OCI-LY7 (cell line): ENCODE data around the gene CEP68. TPM values are rescaled to one million over a fixed set of nuclear protein-coding genes. Genes with fewer than 3 reads are reported as not detected.

ENCODE experiments used
- BruUV-seq: library from RNA; stranded (reverse); fragments of 400-500 nt; replicated peaks from 2 replicates; lab custom pipeline; 2021; lab: Mats Ljungman, UMichigan
- CTCF ChIA-PET: fragments of 300-600 bp; sonication (Branson Sonifier 250); formaldehyde crosslinking; loops from one replicate; lab custom pipeline; 2022; ENCODE audit warnings: antibody characterized with exemption; ENCODE audit not compliant: unreplicated experiment; lab: Charles Lee
- POLR2A ChIA-PET: fragments of 300-600 bp; sonication (Branson Sonifier 250); formaldehyde crosslinking; loops from one replicate; lab custom pipeline; 2022; ENCODE audit warnings: antibody characterized with exemption; lab: Charles Lee
- DNase-seq: peaks from one replicate; pipeline ENCODE4 v3.0.0-alpha.2; 2015; ENCODE audit warnings: low spot score
- H2AFZ ChIP-seq: fragments of 200-600 bp; sonication (generic), shearing (Covaris generic); 2 replicates; pipeline ENCODE4 v1.6.1; 2014; ENCODE audit warnings: mild to moderate bottlenecking, antibody characterized with exemption, low read length, moderate library complexity
- H3K27ac ChIP-seq: fragments of 200-600 bp; sonication (generic); 2 replicates; pipeline ENCODE4 v1.5.1; 2014; ENCODE audit warnings: mixed run types, low read depth, mild to moderate bottlenecking, moderate library complexity, low read length, inconsistent platforms; ENCODE audit not compliant: poor library complexity, severe bottlenecking
- H3K36me3 ChIP-seq: fragments of 200-600 bp; sonication (generic); 2 replicates; pipeline ENCODE4 v1.6.1; 2014; ENCODE audit warnings: mild to moderate bottlenecking, antibody characterized with exemption, low read length, moderate library complexity, mixed read lengths; ENCODE audit not compliant: insufficient read depth
- H3K4me1 ChIP-seq: fragments of 200-600 bp; sonication (generic); 2 replicates; pipeline ENCODE4 v1.5.1; 2014; ENCODE audit warnings: mild to moderate bottlenecking, low read length; ENCODE audit not compliant: insufficient read depth, poor library complexity, severe bottlenecking
- H3K4me2 ChIP-seq: fragments of 200-600 bp; sonication (generic); 2 replicates; pipeline ENCODE4 v1.6.1; 2014; ENCODE audit warnings: mild to moderate bottlenecking, low read length
- H3K4me3 ChIP-seq: fragments of 200-600 bp; sonication (generic); 2 replicates; pipeline ENCODE4 v1.5.1; 2014; ENCODE audit warnings: mild to moderate bottlenecking, low read depth, low read length; ENCODE audit not compliant: poor library complexity, severe bottlenecking
- H3K79me2 ChIP-seq: fragments of 200-600 bp; sonication (generic); 2 replicates; pipeline ENCODE4 v1.6.1; 2016; ENCODE audit warnings: low read depth, mild to moderate bottlenecking, low read length, moderate library complexity, mixed read lengths; ENCODE audit not compliant: insufficient read depth
- H3K9me2 ChIP-seq: fragments of 200-600 bp; sonication (generic); 2 replicates; pipeline ENCODE4 v1.6.1; 2016; ENCODE audit warnings: mild to moderate bottlenecking, low read length, mixed read lengths; ENCODE audit not compliant: insufficient read depth
- H3K9me3 ChIP-seq: fragments of 200-600 bp; sonication (generic); 2 replicates; pipeline ENCODE4 v1.6.1; 2014; ENCODE audit warnings: mild to moderate bottlenecking, mixed run types, low read length, mixed read lengths
- H4K20me1 ChIP-seq: fragments of 200-600 bp; sonication (generic); 2 replicates; pipeline ENCODE4 v1.6.1; 2014; ENCODE audit warnings: mild to moderate bottlenecking, antibody characterized with exemption, low read length, moderate library complexity, mixed read lengths; ENCODE audit not compliant: insufficient read depth
- EZH2phosphoT487 ChIP-seq: fragments of 200-600 bp; sonication (generic); IDR thresholded peaks from 2 replicates; pipeline ENCODE4 v1.6.1; 2018; ENCODE audit warnings: low read depth, borderline replicate concordance, mild to moderate bottlenecking, mixed run types, antibody characterized with exemption, low read length, moderate library complexity, mixed read lengths
- intact Hi-C: fragments of 100-400 bp; cut with micrococcal nuclease; formaldehyde crosslinking; loops from one replicate; pipeline ENCODE4 v1.10.0; 2022; ENCODE audit not compliant: unreplicated experiment
- total RNA-seq, 2 experiments: library from RNA; depleted of rRNA in 1 of 2; stranded (reverse); fragments of >200 nt in 1 of 2; shearing (Covaris generic) in 1 of 2; gene quantifications; 2 replicates each; pipeline ENCODE4 v1.2.3, GENCODE V29; 2014 to 2022
- TF ChIP-seq, protein P1 (sequence below): fragments of 200-600 bp; sonication (generic); conservative IDR thresholded peaks from 2 replicates; pipeline ENCODE4 v1.5.1; 2014; ENCODE audit warnings: mild to moderate bottlenecking, antibody characterized with exemption, low read length, moderate library complexity, mixed read lengths

Gene CEP68
- total RNA-seq, 2 experiments from 2014 or later, result 8.7 to 17.1 TPM

DNA sequence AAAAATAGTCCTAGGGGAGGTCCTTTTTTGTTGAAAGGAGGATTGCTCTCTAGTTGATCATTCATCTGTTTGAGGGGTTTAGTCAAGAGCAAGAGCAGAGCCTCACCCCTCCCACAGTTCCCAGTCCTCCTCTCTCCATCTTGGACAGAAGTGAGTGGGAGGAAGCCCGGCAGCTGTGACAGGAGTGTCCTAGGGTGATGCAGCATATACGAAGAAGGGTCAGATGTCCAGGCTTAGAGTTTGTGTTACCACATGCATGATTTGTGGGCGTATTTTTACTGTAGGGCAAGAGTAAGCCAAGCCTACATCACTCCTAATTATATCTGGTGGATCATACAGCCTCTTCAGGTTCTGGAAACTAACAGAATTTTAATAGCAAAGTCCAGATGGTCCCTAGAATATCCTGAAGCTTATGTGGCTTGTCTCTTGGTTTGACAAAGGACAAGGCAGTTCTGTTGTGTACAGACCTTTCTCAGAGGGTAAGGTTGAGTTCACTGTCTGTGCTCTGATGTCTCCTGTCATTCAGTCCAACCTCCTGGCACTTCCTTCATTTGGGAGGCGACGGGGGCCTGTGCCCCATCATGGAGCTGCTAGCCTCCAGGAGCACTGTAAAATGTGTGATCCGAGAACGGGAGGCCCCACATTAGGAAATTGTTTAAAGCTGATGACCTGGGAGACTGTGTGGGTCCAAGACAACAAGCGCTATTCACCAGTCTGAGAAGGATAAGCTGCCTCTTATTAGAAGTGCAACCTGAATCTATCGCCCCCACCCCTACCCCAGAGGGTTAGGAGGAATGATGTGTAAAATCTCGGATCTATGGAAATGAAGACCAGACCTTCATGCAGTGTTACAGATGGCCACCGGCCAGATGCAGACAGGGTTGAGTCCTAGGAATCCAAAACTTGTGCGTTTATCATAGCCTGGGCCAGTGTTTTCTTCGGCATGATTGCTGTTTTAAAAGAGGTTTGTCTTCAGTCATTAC is 6.9 kb downstream of the CEP68 start:
- Histone ChIP-seq H3K79me2 (peaks cover 5% of the 10 kb centered on the region; the same call in 1 of the 2 replicates), H3K9me3 (no peaks in the 10 kb centered on the region), H3K4me3 (no peak overlapping the region), H4K20me1 (no peaks in the 10 kb centered on the region), H3K4me1 (peaks cover 44% of the 10 kb centered on the region), H2AFZ (no peak overlapping the region), H3K9me2 (no peaks in the 10 kb centered on the region), H3K4me2 (no peak overlapping the region), H3K27ac (no peak overlapping the region), H3K36me3 (no peaks in the 10 kb centered on the region)
- DNase-seq, result no peak
- POLR2A ChIA-PET, result interaction anchor here (0.5 to 2.4 kb wide), 3 partner anchors 7 to 132 kb away, joined by 3 to 25 read pairs (median 6); partner anchors contain the start of gene CEP68
- intact Hi-C loops, result no loop called here
- no TSS peak for BruUV-seq
- CTCF ChIA-PET, result interaction anchor here (1.2 to 1.6 kb wide), 2 partner anchors 7 to 117 kb away, joined by 3 to 6 read pairs; partner anchors contain the start of gene CEP68
- TF ChIP-seq, protein P1, sequence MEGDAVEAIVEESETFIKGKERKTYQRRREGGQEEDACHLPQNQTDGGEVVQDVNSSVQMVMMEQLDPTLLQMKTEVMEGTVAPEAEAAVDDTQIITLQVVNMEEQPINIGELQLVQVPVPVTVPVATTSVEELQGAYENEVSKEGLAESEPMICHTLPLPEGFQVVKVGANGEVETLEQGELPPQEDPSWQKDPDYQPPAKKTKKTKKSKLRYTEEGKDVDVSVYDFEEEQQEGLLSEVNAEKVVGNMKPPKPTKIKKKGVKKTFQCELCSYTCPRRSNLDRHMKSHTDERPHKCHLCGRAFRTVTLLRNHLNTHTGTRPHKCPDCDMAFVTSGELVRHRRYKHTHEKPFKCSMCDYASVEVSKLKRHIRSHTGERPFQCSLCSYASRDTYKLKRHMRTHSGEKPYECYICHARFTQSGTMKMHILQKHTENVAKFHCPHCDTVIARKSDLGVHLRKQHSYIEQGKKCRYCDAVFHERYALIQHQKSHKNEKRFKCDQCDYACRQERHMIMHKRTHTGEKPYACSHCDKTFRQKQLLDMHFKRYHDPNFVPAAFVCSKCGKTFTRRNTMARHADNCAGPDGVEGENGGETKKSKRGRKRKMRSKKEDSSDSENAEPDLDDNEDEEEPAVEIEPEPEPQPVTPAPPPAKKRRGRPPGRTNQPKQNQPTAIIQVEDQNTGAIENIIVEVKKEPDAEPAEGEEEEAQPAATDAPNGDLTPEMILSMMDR, result no peak
- TF ChIP-seq EZH2phosphoT487, result no peak

- TF ChIP-seq EZH2phosphoT487, result no peak
- TF ChIP-seq, protein P1, result peak; percentile 89
- H3K36me3 ChIP-seq, result no peaks in the 10 kb centered on the region; the same call in 1 of the 2 replicates
- BruUV-seq, result no TSS peak
- ChIA-PET POLR2A (interaction anchor here (0.7 to 3.6 kb wide), 21 partner anchors 9 to 509 kb away, joined by 3 to 25 read pairs (median 4); partner anchors contain the start of genes CEP68 and RAB1A), CTCF (interaction anchor here (0.5 to 2.0 kb wide), 10 partner anchors 9 to 505 kb away, joined by 3 to 28 read pairs (median 4); partner anchors contain the start of genes CEP68 and RAB1A)
- H3K27ac ChIP-seq, result peak overlapping the region; percentile 67
- peak overlapping the region; percentile 61 for H3K4me2 ChIP-seq
- peak; percentile 88 for DNase-seq
- no peaks in the 10 kb centered on the region for H3K9me3 ChIP-seq
- H3K79me2 ChIP-seq, result no peaks in the 10 kb centered on the region
- no peak overlapping the region; the same call in 1 of the 2 replicates for H2AFZ ChIP-seq
- peaks cover 46% of the 10 kb centered on the region for H3K4me1 ChIP-seq
- no peaks in the 10 kb centered on the region for H3K9me2 ChIP-seq
- H3K4me3 ChIP-seq, result peak overlapping the region; percentile 43
- intact Hi-C loops, result loop anchor here (1.0 kb wide), 5 partner anchors 65 to 508 kb away; partner anchors contain the start of gene RAB1A
- H4K20me1 ChIP-seq, result no peaks in the 10 kb centered on the region
These were observed 8.7 kb downstream of the CEP68 start for GRCh38 chr2:65064728-65065552.
